NCI-H187 (cell line): ENCODE data around the gene MTERF1.
"Not testable (repeated sequence)": the region's sequence is repeated elsewhere in the genome, so short reads cannot be mapped to it uniquely, and the experiment has no call there.

Experiments
- DNase-seq, 2 experiments: peaks; one replicate each; lab custom pipeline; 2025; lab: John Stamatoyannopoulos, UW

MTERF1 gene

GRCh38 chr7:91887336-91888213, 7.1 kb upstream of the MTERF1 start:
- DNase-seq = not testable (repeated sequence)

DNA sequence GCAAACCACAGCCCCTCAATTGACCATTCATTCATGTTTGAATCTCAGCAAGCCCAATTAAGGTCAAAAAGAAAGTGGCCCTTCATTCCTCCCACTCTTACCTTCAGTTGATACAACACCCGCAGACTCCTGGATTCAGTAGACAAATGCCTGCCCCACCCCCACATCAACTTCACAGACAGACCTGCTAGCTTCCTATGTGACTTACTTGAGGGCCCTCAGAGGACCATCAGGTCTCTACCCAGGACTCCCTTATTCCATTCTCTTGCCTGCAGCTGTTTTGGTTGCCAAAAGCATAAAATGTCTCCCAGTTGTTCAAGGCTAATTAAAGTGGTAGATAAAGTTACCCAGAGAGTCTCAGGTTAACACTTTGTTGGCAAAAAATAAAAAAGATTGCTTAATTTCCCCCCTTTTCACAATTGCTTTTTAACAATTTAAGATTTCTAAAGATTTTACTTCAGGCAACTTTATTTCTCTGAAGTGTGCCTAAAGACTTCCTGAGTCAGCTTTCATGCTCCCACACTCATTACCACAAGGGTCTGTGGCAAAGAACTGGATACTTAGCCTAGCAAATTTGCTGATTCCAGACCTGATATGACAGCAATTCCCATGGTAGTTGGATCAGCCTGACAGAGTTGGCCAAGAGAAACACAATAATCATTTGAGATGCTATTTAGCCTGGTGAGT, 3.3 kb upstream of the MTERF1 start:
- DNase-seq = no peak

DNA sequence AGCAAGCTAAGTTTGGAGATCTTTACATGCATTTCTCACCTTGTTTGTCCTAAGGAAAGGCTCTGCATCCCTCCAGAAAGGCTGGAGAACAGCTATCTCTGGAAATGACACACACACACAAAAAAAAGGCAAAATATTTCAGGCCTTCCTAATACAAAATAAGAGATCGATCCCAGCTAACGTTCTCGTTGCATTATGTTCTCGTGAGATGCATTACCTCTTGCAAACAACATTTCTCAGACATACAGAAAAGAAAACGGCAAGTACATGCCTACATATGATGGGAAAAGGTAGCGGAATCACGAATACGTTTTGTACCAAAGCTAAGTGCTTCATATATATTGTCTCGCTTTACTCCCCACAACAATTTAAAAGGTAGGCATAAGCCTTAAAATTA, 488 bp downstream of the MTERF1 start:
- no peak for DNase-seq

DNA sequence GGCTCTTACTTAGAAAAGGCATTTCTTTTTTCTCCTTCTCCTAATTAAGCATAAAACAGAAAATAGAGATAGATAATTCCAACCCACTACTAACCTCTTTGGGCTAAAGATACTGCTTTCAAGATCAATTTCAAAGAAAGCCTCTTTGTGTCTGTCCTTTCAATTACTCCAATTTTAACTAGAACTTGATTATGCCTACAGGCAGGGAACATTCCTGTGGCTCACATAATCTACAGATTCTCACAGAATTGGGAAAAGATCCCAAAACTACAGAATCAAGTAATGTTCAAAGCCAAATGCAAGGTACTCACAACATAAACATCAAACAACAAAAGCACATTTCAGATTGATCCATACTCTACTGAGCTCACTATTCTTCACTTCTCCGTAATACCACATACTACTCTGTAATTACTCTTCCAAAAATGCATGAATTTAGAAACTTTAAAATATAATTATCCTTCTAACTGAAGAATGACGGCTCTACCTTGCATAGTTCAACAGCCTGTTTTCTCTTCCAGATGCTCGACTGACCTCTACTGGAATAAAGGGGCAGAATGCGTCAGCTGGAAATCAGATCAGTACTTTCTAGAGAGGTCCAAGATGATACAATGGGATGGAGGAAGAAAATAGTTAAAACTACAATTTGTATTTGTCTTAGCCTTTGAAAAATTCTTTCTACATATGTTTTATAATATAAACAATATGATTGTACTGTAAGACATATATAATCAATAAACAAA, 3.9 kb downstream of the MTERF1 start:
- DNase-seq = no peak

DNA sequence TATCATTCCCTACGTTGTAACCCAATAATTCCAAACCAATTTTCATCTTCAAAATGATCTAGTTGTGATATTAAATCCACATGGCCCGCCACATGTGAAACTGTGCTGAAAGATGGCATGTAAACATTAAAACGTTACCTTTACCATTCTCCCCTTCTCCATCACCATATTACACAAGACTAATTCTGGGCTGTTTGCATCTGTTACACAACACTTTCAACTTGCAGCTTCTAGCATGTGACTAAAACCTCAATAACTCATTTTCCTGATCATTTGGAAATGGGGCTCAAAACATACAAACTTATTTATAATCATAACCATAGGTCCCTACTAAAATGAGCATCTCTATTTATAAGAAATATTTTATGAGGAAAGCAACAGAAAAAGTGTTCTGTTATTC, 4.7 kb downstream of the MTERF1 start:
- no peak for DNase-seq

DNA sequence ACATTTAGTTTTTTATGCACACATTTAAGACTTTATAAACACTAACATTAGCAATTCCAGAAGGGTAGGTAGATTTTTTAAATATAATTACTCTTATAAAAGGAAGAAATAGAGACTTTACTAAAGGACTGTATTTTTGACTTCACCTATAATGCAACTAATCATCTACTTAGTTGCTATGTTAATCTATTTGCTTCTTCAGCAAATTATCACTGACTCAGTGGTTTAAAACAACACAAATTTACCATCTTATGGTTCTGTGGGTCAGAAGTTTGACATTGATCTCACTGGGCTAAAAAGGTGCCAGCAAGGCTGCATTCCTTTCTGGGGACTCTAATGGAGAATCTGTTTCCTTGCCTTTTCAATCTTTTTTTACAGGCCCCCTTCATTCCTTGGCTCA, 7.6 kb downstream of the MTERF1 start:
- DNase-seq = no peak

GRCh38 chr7:91872069-91872468, 8.4 kb downstream of the MTERF1 start:
- no peak for DNase-seq

- no peak for DNase-seq
Observed at GRCh38 chr7:91869661-91870060, 10.8 kb downstream of the MTERF1 start.

- no peak for DNase-seq
Observed at GRCh38 chr7:91866599-91867148, 13.8 kb downstream of the MTERF1 start.

DNA sequence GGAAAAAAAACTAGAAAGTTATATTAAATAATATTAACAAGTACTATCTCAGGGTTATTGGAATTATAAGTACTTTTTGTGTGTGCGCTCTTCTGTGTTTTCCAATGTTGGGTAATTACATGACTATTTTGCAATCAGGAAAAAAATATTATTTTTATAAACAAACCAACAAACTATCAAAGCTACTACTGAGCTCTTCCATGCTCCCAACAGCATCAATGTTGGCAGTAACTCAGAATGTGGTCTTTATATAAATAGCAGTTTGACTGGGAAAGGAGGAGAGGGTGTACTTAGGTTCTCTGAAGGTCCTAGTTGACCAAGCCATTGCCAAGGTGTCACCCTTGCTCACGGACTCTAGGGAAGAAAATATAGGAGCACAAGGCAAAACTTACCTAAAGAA, 15.0 kb downstream of the MTERF1 start:
- DNase-seq = no peak

GRCh38 chr7:91864604-91865003, 15.9 kb downstream of the MTERF1 start:
- DNase-seq = not testable (repeated sequence)

DNA sequence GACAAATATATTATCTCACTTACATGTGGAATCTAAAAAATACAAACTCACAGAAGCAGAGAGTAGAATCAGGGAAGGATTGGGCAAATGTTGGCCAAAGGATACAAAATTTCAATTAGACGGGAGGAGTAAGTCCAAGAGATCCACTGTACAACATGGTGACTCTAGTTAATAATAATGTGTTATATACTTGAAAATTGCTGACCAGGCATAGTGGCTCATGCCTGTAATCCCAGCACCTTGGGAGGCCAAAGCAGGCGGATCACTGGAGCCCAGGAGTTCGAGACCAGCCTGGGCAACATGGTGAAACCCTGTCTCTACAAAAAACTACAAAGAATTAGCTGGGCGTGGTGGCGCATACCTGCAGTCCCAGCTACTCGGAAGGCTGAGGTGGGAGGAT, 16.4 kb downstream of the MTERF1 start:
- DNase-seq = no peak

- DNase-seq = no peak
Observed at GRCh38 chr7:91852263-91852741, 28.2 kb downstream of the MTERF1 start.

DNA sequence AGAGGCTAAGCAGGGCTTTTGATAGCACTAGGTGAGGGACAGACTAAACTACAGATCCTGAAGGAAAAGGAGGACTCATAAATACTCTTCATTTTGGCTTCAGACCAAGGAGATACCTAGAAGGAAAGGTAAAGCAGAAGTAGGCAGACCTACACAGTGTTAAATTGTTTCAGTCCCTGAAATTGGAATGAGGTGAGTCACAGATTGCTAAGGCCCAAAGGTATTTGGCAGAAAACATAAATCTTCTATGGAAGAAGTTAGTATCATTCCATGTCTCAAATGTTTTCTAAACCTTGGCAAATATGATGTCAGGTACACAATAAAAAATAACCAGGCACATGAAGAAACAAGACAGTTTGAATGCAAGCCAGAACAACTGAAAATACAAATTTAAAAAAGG, 30.0 kb downstream of the MTERF1 start:
- no peak for DNase-seq

DNA sequence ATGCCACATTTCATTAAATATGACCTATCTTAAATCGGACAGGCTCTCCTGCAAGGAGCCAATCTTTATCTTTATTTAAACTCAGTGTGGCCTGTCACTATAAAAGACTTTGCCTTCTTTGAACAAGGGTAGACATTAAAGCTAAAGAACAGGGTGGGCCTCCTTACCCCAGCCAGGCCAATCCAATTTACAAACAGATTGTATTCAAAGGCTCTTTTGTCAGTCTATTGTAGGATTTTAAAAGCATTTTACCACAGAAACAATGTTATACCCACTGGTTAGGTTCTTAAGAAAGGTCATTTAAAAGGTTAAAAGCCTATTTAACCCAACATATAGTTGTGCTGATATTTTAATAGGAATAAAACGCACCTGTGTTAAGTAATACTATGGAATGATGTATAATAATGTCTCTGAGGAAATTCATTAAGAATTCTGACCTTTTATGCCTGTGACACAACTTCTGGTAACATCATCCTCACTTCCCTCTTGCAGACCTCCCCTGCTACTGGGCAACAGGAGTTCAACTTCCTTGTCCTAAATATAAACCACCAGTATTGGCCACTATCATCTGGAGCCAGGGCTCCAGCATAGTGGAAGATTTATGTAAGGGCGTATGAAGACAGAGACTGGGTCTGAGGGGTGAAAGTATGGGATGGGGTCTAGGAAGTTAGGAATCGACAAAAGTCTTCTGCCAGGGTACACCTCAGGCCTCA, 32.5 kb downstream of the MTERF1 start:
- DNase-seq = no peak

- no peak for DNase-seq
Observed at GRCh38 chr7:91847231-91847630, 33.3 kb downstream of the MTERF1 start.

- no peak for DNase-seq
Observed at GRCh38 chr7:91846436-91846835, 34.1 kb downstream of the MTERF1 start.

DNA sequence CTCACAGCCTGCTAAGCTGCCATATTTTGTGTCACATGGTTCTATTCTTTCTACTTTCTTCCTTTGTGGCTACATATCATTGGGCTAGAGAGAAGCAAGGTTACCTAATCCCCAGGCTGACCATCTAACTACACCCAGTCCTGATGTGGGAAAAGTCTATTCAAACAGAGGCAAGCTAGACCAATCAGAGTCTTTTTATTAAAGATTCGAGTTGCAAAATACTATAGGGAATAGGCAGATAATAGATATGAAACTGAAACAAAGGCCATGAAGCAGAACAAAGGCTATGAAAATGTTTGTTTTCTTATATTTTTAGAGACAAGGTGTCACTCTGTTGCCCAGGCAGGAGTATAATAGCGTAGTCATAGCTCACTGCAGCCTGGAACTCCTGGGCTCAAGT, 36.7 kb downstream of the MTERF1 start:
- no peak for DNase-seq

- no peak for DNase-seq
Observed at GRCh38 chr7:91838439-91838838, 42.1 kb downstream of the MTERF1 start.

DNA sequence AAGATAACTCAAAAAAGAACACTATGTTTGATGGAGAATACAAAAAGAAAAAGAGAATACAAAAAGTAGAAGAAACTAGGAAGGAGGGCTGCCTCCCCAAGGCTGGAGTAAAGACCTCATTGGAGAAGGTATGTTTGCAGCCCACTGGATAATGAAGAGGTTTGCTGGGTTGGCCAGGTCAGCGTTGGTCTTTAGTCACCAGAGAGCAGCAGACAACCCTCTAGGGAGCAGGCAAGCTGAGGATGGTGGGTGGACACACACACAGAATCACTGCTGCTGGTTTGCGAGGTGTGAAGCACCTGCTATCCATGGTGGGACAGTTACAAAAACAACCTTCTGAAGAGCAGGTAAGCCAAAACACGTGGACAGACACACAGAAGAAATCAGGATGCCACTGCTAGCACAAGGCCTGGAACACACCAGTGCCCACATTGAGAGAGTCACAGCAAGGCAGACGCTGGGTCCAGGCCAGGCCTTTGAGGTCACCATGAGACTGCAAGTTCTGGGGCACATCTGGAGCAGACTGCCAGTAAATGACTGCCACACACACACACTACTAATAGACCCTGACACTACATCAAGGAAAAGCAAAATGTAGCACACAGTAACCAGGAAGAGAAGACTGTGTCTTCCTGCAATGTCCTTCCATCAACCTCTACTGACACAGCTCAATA, 43.0 kb downstream of the MTERF1 start:
- DNase-seq = no peak

DNA sequence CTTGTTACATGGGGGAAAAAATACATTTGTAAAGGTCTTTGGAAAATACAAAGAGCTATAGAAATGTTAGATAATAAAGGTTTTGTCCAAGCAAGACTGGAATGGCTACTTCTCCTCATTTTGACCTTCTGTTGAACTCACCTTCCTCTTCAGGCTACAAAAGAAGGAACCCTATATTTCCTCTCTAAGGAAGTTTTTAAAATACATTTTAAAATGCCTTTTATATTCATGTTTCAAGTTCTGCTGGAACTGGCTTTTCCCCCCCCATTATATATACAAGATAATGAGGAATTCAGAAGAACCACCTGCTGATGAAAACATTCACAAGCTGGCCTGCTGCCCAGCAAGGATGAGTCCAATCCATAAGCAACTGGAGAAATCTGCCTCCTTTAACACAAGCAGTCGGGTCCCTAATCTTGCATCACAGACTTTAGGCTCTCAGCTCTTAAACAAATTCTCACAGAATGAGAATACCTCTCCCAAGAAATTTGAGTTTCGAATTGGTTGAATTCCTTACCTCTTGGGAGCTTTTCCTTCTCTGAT, 44.6 kb downstream of the MTERF1 start:
- DNase-seq = no peak
